ENCODE data around the gene SNAP47. TPM values are rescaled to one million over a fixed set of nuclear protein-coding genes. Genes with fewer than 3 reads are reported as not detected.

Gene SNAP47
- polyA plus RNA-seq, 1 of the 3 experiments (the other 2 are of a cell fraction) = 45.6 TPM

- TF ChIP-seq REST (IDR thresholded peaks at IDR 0.05; ENCODE audit: low read depth, low read length) (no peak), SIN3A (IDR thresholded peaks at IDR 0.05; ENCODE audit: borderline replicate concordance, low read depth, low read length) (no peak), CHD2 (IDR thresholded peaks at IDR 0.05; ENCODE audit: low read length, partially characterized antibody) (no peak), JUND (IDR thresholded peaks at IDR 0.05) (no peak), NFIC (IDR thresholded peaks at IDR 0.05; ENCODE audit: borderline replicate concordance) (no peak), RAD21 (IDR thresholded peaks at IDR 0.05; ENCODE audit: low read length) (no peak), TCF12 (IDR thresholded peaks at IDR 0.05) (no peak), IRF3 (IDR thresholded peaks at IDR 0.05; ENCODE audit: low read depth, low read length) (no peak), MEF2A (IDR thresholded peaks at IDR 0.05; ENCODE audit: borderline replicate concordance, low read depth) (no peak), RXRA (IDR thresholded peaks at IDR 0.05; ENCODE audit: borderline replicate concordance, low read depth) (no peak), MXI1 (IDR thresholded peaks at IDR 0.05; ENCODE audit: low read depth, low read length) (no peak), TEAD4 (IDR thresholded peaks at IDR 0.05; ENCODE audit: borderline replicate concordance, insufficient read depth) (no peak), ELF1 (IDR thresholded peaks at IDR 0.05) (no peak)
Observed at GRCh38 chr1:227731696-227732585, 3.3 kb upstream of the SNAP47 start (continued).

GRCh38 chr1:227732586-227733308, 2.5 kb upstream of the SNAP47 start:
- no peaks in the 10 kb centered on the region for H3K27me3 ChIP-seq (ENCODE audit: insufficient read depth)
- no peaks in the 10 kb centered on the region for H3K9me2 ChIP-seq
- peaks cover 8% of the 10 kb centered on the region; the same call in 1 of the 2 replicates for H4K20me1 ChIP-seq (ENCODE audit: insufficient read depth)
- H3K9ac ChIP-seq = no peak overlapping the region
- no peak for DNase-seq
- no peaks in the 10 kb centered on the region for H3F3A ChIP-seq (replicated peaks; ENCODE audit: insufficient read depth)
- peaks cover 49% of the 10 kb centered on the region for H3K79me2 ChIP-seq (ENCODE audit: insufficient read depth)
- H2AFZ ChIP-seq (ENCODE audit: low read depth) = no peak overlapping the region
- no peaks in the 10 kb centered on the region for H3K9me3 ChIP-seq
- peaks cover 9 to 40% of the 10 kb centered on the region in 2 experiments; a peak in 3 of 4 replicates for H3K4me1 ChIP-seq (ENCODE audit: control insufficient read depth in 1 of 2, insufficient read depth in 2 of 2, low read depth in 1 of 2, low read length in 1 of 2)
- H3K36me3 ChIP-seq (replicated peaks in 1 of 2; ENCODE audit: control insufficient read depth in 1 of 2, insufficient read depth in 2 of 2, low read length in 1 of 2) = peaks cover 6 to 26% of the 10 kb centered on the region in 2 experiments
- H3K4me3 ChIP-seq (ENCODE audit: low read depth in 2 of 2, low read length in 1 of 2) = no peak overlapping the region
- no peak overlapping the region for H3K27ac ChIP-seq (ENCODE audit: low read depth in 2 of 2, low read length in 1 of 2)
- POLR2A ChIA-PET = no interaction called here
- H3K4me2 ChIP-seq = no peak overlapping the region
- CTCF ChIA-PET = no interaction called here
- 95% methylated on average over 10 of the region's 18 CpGs for WGBS (ENCODE audit: low lambda C conversion rate)
- TF ChIP-seq RFX5 (IDR thresholded peaks at IDR 0.05; ENCODE audit: low read length) (no peak), TCF12 (IDR thresholded peaks at IDR 0.05) (no peak), SIN3A (IDR thresholded peaks at IDR 0.05; ENCODE audit: borderline replicate concordance, low read depth, low read length) (no peak), RXRA (IDR thresholded peaks at IDR 0.05; ENCODE audit: borderline replicate concordance, low read depth) (no peak), JUND (IDR thresholded peaks at IDR 0.05) (no peak), MXI1 (IDR thresholded peaks at IDR 0.05; ENCODE audit: low read depth, low read length) (no peak), SMC3 (IDR thresholded peaks at IDR 0.05; ENCODE audit: low read depth, low read length) (no peak), PBX3 (IDR thresholded peaks at IDR 0.05) (no peak), REST (IDR thresholded peaks at IDR 0.05; ENCODE audit: low read depth, low read length) (no peak), ELF1 (IDR thresholded peaks at IDR 0.05) (no peak), FOXM1 (IDR thresholded peaks at IDR 0.05; ENCODE audit: low read depth) (no peak), EP300 (IDR thresholded peaks at IDR 0.05; ENCODE audit: borderline replicate concordance in 1 of 2, low read depth in 1 of 2, low read length in 1 of 2) (no peak), FOSL2 (IDR thresholded peaks at IDR 0.05; ENCODE audit: borderline replicate concordance, low read depth) (no peak), RCOR1 (IDR thresholded peaks at IDR 0.05; ENCODE audit: low read length) (no peak)
